ENCODE measurements around the gene COL6A3. TPM values are rescaled to one million over a fixed set of nuclear protein-coding genes. Genes with fewer than 3 reads are reported as not detected.

The COL6A3 gene
- total RNA-seq, 4 donors from 2014 or later: 105 to 712 (median 274) TPM

DNA sequence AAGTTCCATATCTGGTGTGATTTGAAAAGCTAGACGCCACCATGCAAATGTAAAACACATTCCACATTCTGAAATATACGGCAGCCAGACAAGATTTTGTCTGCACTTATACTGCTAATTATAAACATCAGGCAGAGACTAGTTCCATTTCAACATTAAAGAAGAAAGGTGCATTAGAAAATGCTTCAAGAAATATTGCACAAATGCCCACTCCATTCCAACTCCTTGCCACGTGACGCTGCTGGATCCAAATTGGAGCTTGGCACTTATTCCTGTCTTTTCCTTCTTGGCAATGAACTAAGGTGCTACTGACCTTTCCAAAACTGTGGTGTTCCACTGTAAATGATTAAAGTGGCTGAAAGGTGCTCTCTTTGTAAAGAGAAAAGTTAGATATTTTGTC is 6.3 kb downstream of the COL6A3 start:
- ATAC-seq (ENCODE audit: low FRiP score): no peak
- TF ChIP-seq, protein P1, sequence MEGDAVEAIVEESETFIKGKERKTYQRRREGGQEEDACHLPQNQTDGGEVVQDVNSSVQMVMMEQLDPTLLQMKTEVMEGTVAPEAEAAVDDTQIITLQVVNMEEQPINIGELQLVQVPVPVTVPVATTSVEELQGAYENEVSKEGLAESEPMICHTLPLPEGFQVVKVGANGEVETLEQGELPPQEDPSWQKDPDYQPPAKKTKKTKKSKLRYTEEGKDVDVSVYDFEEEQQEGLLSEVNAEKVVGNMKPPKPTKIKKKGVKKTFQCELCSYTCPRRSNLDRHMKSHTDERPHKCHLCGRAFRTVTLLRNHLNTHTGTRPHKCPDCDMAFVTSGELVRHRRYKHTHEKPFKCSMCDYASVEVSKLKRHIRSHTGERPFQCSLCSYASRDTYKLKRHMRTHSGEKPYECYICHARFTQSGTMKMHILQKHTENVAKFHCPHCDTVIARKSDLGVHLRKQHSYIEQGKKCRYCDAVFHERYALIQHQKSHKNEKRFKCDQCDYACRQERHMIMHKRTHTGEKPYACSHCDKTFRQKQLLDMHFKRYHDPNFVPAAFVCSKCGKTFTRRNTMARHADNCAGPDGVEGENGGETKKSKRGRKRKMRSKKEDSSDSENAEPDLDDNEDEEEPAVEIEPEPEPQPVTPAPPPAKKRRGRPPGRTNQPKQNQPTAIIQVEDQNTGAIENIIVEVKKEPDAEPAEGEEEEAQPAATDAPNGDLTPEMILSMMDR (IDR thresholded peaks at IDR 0.05): no peak
- DNase-seq (ENCODE audit: low spot score): no peak

DNA sequence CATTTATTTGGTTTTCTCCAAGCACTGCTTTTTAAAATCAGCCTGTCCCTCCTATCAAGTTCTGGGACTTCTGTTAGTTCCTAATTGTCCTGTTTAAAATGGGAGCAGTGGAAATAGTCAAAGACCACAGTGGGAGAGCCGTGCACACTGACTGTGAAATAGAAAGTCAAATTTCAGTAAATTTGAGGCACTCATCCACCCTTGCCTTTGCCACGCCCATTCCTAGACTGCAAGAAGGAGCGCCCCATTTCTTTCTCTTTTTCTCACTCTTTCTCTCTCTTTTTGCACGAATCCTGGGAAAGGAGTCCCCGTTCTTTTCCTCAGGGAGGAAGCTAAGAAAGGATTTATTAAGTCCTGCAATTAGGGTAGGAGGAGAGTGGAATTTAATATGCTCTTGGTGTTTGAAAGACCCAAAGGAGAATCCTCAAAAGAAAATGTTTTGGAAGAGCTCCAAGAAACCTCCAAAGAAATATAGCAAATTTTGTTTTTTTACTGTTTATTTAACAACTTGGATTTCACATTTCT is 7.5 kb downstream of the COL6A3 start:
- ATAC-seq (ENCODE audit: low FRiP score) (no peak), DNase-seq (ENCODE audit: low spot score) (no peak)
- TF ChIP-seq, protein P1 (IDR thresholded peaks at IDR 0.05): no peak

DNA sequence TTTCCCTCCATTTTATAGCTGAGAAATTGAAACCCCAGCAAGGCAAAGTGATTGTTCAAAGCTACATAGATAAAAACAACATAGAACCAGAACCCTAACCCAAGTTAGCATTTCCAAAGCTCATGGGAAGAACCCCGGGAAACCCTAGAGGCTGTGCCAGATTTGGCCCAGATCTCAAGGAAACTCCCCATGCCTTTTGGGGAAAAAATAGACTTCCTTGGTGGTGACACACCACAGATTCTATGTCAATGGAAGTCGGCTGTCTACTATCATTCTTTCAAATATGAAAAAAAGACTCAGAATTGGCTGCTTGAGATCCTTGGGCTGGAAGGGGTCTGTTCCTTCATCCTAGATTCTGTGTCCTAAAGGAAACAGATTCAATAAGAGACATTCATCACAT is 8.4 kb downstream of the COL6A3 start:
- TF ChIP-seq, protein P1 (IDR thresholded peaks at IDR 0.05): no peak
- ATAC-seq (ENCODE audit: low FRiP score) (no peak), DNase-seq (ENCODE audit: low spot score) (no peak)

DNA sequence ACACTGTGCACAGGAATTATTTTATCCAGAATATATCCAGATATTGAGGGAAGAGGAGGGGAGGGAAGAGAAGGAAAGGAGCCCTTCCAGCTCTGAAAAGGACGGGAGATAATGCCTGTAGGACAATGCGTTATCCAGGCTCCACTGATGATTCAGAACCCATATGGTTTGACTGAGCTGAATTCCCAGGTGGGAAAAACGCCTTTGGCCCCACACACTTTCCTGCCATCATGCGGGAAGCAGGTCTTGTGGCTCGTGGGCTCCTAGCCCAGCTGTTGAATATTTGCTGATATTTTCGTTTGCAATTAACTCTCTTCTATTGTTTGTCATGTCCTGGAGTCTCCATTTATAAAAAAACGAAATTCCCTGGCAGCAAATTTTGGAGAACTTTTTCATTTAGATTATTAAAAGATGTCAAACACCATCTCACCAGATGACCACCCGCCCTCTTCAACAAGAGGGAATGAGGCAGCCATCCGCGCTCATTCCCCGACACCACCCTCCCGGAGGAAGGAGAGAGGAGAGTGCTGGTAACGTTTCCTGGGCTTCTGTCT is 8.9 kb downstream of the COL6A3 start:
- DNase-seq (ENCODE audit: low spot score) (no peak), ATAC-seq (ENCODE audit: low FRiP score) (no peak)
- TF ChIP-seq, protein P1 (IDR thresholded peaks at IDR 0.05): no peak

DNA sequence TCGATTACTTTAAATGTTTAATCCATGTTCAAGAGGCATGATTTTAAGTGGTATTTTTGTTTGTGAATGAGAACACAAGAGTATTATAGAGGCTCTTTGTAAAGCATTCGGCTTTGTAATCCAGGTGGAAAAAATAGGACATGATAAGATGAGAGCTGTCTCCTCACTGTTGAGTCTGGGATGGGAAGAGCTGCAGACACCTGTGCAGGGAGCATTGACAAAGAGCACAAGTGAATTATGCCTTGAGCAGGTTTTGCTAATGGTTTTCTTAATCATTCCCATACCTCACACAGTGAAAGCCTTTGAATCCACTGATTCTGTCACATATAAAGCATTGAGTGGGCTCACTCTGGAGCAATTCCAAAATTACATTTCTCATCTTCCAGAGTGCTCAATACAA is 9.6 kb downstream of the COL6A3 start:
- TF ChIP-seq, protein P1 (IDR thresholded peaks at IDR 0.05): no peak
- ATAC-seq (ENCODE audit: low FRiP score): no peak

DNA sequence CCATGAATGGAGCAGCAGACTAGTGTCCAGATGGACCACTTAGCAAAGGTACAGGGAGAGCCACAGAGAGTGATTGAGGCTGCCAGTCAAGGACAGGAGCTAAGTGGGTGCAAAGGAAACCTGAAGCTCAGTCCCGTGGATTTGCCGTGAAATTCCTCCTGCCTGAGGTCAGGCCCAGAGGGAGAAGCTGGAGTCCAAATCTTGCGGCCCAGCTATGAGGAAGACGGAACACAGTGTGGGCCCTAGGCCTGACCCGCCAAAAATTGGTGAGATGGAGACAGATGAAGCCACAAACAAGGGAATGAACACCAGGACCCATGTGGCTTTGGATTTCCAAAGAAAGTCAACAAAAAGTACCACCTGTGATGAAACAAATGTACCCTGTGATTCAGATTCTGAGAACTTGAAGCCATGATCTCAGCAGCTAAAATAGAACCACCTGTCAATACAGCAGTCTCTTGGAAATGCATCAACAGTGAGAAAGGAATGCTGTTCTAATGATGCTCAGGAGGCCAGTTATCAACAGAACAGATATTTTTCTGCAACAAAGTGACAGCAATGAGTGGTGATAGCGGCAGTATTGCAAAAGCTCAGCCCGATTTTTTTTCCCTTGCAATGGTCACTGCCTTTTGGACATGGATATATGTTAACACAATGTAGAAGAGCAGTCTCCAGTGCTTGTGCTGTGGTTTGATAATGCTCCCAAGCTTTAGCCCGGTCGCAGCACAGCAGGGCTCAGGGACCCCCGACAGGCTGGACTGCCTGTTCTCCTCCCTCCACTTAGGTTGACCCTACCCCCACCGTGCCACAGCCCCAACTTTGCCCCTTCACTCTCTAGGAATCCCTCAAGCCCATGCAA is 10.7 kb downstream of the COL6A3 start:
- ATAC-seq (ENCODE audit: low FRiP score): no peak
- DNase-seq (ENCODE audit: low spot score): no peak
- TF ChIP-seq, protein P1 (IDR thresholded peaks at IDR 0.05): no peak

More for the DNA sequence above, 9.6 kb downstream of the COL6A3 start:
- DNase-seq (ENCODE audit: low spot score): no peak

Measured in omental fat pad (tissue), 4 donors.